HG02981 (cell line): ENCODE results near the gene PPIF.

Experiments
- ATAC-seq: cut with Tn5 transposase; IDR thresholded peaks from one replicate; pipeline ENCODE4 v1.9.1; 2021; ENCODE audit warnings: mild to moderate bottlenecking, moderate library complexity; ENCODE audit not compliant: unreplicated experiment

The PPIF gene

GRCh38 chr10:79399223-79399831, 52.1 kb downstream of the PPIF start:
- no peak for ATAC-seq

GRCh38 chr10:79400146-79401004, 53.1 kb downstream of the PPIF start:
- ATAC-seq = no peak

GRCh38 chr10:79401015-79401921, 54.0 kb downstream of the PPIF start:
- ATAC-seq = no peak

GRCh38 chr10:79402625-79402946, 55.3 kb downstream of the PPIF start:
- no peak for ATAC-seq

- no peak for ATAC-seq
Observed at GRCh38 chr10:79402951-79403350, 55.7 kb downstream of the PPIF start.

GRCh38 chr10:79403441-79404230, 56.4 kb downstream of the PPIF start:
- ATAC-seq = no peak

GRCh38 chr10:79404231-79404609, 57.0 kb downstream of the PPIF start:
- ATAC-seq = no peak

- ATAC-seq = no peak
Observed at GRCh38 chr10:79404690-79405131, 57.4 kb downstream of the PPIF start.
